Retinal pigment epithelial cell (primary cell): ENCODE measurements around the gene FOXR1.

ENCODE experiments used
- DNase-seq: peaks from one replicate; pipeline ENCODE4 v3.0.0-alpha.2; 2010; ENCODE audit warnings: low read depth
- H3K4me3 ChIP-seq: 2 replicates; pipeline ENCODE4 v1.5.1; 2011; ENCODE audit warnings: mild to moderate bottlenecking, low read length, control low read depth, moderate library complexity
- TF ChIP-seq, protein P1 (sequence below): conservative IDR thresholded peaks from 2 replicates; pipeline ENCODE4 v1.5.1; 2011; ENCODE audit warnings: low read depth, low read length, control low read depth, inconsistent platforms

Gene FOXR1

DNA sequence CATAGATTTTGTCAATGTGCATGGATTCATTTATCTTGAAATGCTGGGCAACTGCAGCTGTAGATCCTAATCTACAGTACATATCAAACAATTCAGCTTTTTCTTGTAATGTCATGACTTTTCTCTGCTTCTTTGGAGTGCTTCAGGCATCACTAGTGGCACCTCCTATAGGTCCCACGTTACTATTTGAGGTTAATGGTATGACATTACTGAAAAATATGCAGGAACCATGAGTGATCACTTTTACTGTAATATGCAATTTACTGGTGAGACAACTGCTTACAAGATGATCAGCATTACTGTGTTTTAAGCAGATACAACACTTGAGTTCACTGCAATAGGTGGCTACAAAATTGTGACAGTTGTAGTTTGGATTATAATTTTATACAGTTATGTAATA lies 29.3 kb downstream of the FOXR1 start:
- no peak overlapping the region for H3K4me3 ChIP-seq
- DNase-seq: no peak
- TF ChIP-seq, protein P1, sequence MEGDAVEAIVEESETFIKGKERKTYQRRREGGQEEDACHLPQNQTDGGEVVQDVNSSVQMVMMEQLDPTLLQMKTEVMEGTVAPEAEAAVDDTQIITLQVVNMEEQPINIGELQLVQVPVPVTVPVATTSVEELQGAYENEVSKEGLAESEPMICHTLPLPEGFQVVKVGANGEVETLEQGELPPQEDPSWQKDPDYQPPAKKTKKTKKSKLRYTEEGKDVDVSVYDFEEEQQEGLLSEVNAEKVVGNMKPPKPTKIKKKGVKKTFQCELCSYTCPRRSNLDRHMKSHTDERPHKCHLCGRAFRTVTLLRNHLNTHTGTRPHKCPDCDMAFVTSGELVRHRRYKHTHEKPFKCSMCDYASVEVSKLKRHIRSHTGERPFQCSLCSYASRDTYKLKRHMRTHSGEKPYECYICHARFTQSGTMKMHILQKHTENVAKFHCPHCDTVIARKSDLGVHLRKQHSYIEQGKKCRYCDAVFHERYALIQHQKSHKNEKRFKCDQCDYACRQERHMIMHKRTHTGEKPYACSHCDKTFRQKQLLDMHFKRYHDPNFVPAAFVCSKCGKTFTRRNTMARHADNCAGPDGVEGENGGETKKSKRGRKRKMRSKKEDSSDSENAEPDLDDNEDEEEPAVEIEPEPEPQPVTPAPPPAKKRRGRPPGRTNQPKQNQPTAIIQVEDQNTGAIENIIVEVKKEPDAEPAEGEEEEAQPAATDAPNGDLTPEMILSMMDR: no peak

DNA sequence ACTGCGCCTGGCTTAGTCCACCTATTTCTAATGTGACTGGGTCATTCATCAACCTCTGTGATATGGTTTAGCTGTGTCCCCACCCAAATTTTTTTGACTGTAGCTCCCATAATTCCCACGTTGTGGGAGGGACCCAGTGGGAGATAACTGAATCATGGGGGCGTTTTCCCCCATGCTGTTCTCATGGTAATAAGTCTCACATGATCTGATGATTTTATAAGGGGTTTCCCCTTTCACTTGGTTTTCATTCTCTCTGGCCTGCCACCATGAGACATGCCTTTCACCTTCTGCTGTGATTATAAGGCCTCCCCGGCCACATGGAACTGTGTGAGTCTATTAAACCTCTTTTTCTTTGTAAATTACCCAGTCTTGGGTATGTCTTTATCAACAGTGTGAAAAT lies 35.1 kb downstream of the FOXR1 start:
- TF ChIP-seq, protein P1: no peak
- no peak overlapping the region for H3K4me3 ChIP-seq
- no peak for DNase-seq

- DNase-seq: no peak
- H3K4me3 ChIP-seq: no peak overlapping the region
- TF ChIP-seq, protein P1: no peak
Observed at GRCh38 chr11:119011476-119012053, 40.0 kb downstream of the FOXR1 start.

DNA sequence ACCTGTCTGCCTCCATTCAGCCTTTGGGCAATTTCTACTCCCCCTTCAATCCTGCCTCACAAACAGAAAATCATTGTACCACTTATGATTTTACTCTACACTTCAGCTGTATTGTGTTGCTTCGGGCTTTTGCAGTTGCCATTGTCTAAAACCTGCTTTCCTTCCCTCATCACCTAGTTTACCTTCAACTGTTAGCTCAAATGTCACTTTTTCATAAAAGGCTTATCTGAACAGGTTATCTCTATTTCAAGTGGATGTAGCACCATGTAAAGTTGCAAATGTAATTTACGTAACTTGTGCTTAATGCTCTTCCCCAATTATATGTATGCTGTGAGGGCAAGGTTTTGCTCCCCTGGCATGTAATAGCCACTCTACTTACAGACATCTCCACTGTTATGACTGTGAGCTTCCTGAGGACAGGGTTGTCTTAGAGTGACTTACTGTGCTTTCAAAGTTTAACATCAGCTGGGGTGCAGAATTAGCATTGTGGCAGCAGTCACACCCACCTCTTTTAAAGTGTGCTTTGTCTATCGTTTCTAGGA lies 41.1 kb downstream of the FOXR1 start:
- TF ChIP-seq, protein P1: no peak
- no peak for DNase-seq
- H3K4me3 ChIP-seq: no peak overlapping the region

GRCh38 chr11:119014209-119014924 lies 42.8 kb downstream of the FOXR1 start:
- no peak overlapping the region for H3K4me3 ChIP-seq
- TF ChIP-seq, protein P1: no peak
- no peak for DNase-seq

GRCh38 chr11:119015054-119015611 lies 43.6 kb downstream of the FOXR1 start:
- DNase-seq: no peak
- TF ChIP-seq, protein P1: no peak
- H3K4me3 ChIP-seq: no peak overlapping the region
